K562 treated with DMSO at 1 percent for 24 hours (cell line): ENCODE measurements around the gene CDH12. TPM values are rescaled to one million over a fixed set of nuclear protein-coding genes. Genes with fewer than 3 reads are reported as not detected.

ENCODE experiments used
- total RNA-seq: library from RNA; unstranded; fragments of 300-600 nt; gene quantifications from 2 replicates; pipeline ENCODE4 v1.2.3, GENCODE V29; 2022; ENCODE audit warnings: low read depth; ENCODE audit not compliant: insufficient read depth

Gene CDH12
- total RNA-seq, result 0.44 and 1.6 TPM in 2 replicates

GRCh38 chr5:22852807-22853660 lies at the start of gene CDH12:
TSS of gene CDH12 (minus strand) at chr5:22853344.

